ENCODE data around the gene ERI2. TPM values are rescaled to one million over a fixed set of nuclear protein-coding genes. Genes with fewer than 3 reads are reported as not detected.

The ERI2 gene, protein sequence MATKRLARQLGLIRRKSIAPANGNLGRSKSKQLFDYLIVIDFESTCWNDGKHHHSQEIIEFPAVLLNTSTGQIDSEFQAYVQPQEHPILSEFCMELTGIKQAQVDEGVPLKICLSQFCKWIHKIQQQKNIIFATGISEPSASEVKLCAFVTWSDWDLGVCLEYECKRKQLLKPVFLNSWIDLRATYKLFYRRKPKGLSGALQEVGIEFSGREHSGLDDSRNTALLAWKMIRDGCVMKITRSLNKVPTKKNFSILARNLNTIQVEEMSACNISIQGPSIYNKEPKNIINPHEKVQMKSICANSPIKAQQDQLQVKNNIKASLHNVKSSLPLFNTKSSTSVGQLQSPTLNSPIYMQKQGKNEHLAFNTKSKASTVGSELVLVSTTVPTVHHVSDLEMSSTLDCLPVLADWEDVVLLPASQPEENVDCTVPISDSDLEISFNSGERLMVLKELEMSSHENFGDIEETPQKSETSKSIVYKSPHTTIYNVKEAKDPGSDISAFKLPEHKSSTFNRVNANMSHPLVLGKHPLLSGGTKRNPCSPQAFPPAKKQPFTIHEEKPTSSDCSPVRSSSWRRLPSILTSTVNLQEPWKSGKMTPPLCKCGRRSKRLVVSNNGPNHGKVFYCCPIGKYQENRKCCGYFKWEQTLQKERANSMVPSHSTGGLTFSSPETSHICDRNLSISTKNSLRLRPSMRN
- total RNA-seq (2022; extraction: Qiagen RNA extraction; ENCODE audit: low read depth), result 11.7 to 14.4 TPM (median 13.6 TPM) in 5 replicates

GRCh38 chr16:20806168-20807050 lies at the start of gene ERI2, which contains the start of gene REXO5:
ERI2 (minus strand) TSS chr16:20806472; CDS start chr16:20806430, 42 bp downstream.
REXO5 (plus strand) TSS chr16:20806527; CDS start chr16:20806954, 427 bp downstream.

DNA sequence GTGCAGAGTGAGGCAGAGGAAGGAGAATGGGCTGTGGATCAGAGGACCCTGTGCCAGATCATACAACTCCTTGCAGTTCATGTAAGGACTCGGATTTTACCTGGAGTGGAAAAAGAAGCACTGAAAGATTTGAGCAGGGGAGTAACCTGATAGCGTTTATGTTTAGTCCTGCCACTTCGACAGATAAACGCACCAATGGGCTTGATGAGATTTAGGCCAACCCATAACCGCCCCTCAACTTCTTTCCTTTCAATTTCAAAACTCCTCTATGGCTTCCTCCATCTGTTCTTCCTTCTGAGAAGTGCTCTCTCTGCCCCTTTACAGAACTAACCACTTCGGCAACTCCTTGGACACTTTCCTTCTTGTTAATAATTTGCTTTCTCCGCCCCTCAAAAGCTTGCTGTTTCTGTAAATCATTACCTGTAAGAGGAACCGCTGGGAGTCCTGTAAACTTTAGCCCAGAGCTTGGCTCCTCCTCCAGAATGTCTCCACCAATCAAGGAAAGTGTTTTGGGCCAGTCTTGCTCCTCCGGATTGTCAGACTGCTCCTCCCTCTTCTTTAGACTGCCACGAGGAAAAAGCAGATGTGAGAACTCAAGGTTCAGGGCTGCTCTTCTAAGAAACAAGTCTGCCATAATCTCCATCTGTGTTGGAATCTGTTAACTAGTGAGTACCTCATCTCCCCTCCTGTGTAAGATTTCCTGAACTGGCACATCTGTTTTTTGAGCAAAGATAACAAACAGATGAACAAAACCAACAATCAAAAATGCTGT lies 42.6 kb downstream of the ERI2 start, which contains the start of gene ACSM3:
Gene ACSM3, plus strand, starts transcription at position 554 of the 772 bp plus-strand sequence. CDS start 6,021 bp downstream, outside the sequence.

Other genes with a start within 250 kb of the ERI2 start
- not detected in 5 replicates for gene ACSM2B, start 230.1 kb downstream of the ERI2 start, total RNA-seq (2022; extraction: Qiagen RNA extraction; ENCODE audit: low read depth)
- gene ACSM1, start 108.8 kb downstream of the ERI2 start, total RNA-seq (2022; extraction: Qiagen RNA extraction; ENCODE audit: low read depth), result 0.02 TPM in 1 of 5 replicates, not detected in the others
- 20.8 to 29.6 TPM (median 23.3 TPM) in 5 replicates for gene THUMPD1, start 64.7 kb downstream of the ERI2 start, total RNA-seq (2022; extraction: Qiagen RNA extraction; ENCODE audit: low read depth)
- 3.3 to 6.0 TPM (median 4.7 TPM) in 5 replicates for gene ACSM3, start 42.5 kb downstream of the ERI2 start, total RNA-seq (2022; extraction: Qiagen RNA extraction; ENCODE audit: low read depth)
- gene REXO5, start 55 bp upstream of the ERI2 start, total RNA-seq (2022; extraction: Qiagen RNA extraction; ENCODE audit: low read depth), result 3.2 to 4.3 TPM (median 3.5 TPM) in 5 replicates
- 3.9 to 4.9 TPM (median 4.1 TPM) in 5 replicates for gene DCUN1D3, start 93.9 kb upstream of the ERI2 start, total RNA-seq (2022; extraction: Qiagen RNA extraction; ENCODE audit: low read depth)
- 25.0 to 33.5 TPM (median 28.1 TPM) in 5 replicates for gene LYRM1, start 94.3 kb upstream of the ERI2 start, total RNA-seq (2022; extraction: Qiagen RNA extraction; ENCODE audit: low read depth)